Measurements from ENCODE around the gene INPP5D.

GRCh38 chr2:233185963-233186362, 125.8 kb downstream of the INPP5D start:
- TF ChIP-seq POLR2A (IDR thresholded peaks at IDR 0.05; ENCODE audit: low read depth) (no peak), CTCF (IDR thresholded peaks at IDR 0.05) (no peak), EP300 (IDR thresholded peaks at IDR 0.05) (no peak)
